ENCODE results near the gene OR2H2.

GRCh38 chr6:29617782-29618554, 33.0 kb downstream of the OR2H2 start:
- TF ChIP-seq POLR2A (IDR thresholded peaks at IDR 0.05) (no peak), CTCF (IDR thresholded peaks at IDR 0.05) (no peak)
